Astrocyte (in vitro differentiated cells and primary cell): Measurements from ENCODE around the gene PLEKHG3. TPM values are rescaled to one million over a fixed set of nuclear protein-coding genes. Genes with fewer than 3 reads are reported as not detected.
A peak's percentile ranks its signal among the peaks of the same experiment; 100 is the strongest.

ENCODE experiments used
- DNase-seq: peaks from one replicate; pipeline ENCODE4 v3.0.0-alpha.2; 2010; ENCODE audit warnings: low read depth
- FAIRE-seq: peaks from 2 replicates; lab custom pipeline; 2011; peaks lifted over from hg19 to GRCh38; lab: Jason Lieb, UNC
- H2AFZ ChIP-seq: 2 replicates; pipeline ENCODE4 v1.6.0; 2012; ENCODE audit warnings: low read depth, low read length, inconsistent platforms
- H3K27ac ChIP-seq: 2 replicates; pipeline ENCODE4 v1.5.1; 2011; ENCODE audit warnings: low read depth, low read length, inconsistent platforms
- H3K27me3 ChIP-seq: 2 replicates; pipeline ENCODE4 v1.6.0; 2011; ENCODE audit warnings: low read length, inconsistent platforms; ENCODE audit not compliant: insufficient read depth
- H3K36me3 ChIP-seq: 2 replicates; pipeline ENCODE4 v1.5.1; 2011; ENCODE audit warnings: low read length, inconsistent platforms; ENCODE audit not compliant: insufficient read depth
- H3K4me1 ChIP-seq: 2 replicates; pipeline ENCODE4 v1.5.1; 2011; ENCODE audit warnings: low read length, inconsistent platforms; ENCODE audit not compliant: insufficient read depth
- H3K4me2 ChIP-seq: 2 replicates; pipeline ENCODE4 v1.6.0; 2012; ENCODE audit warnings: low read length, inconsistent platforms
- H3K4me3 ChIP-seq: 2 replicates; pipeline ENCODE4 v1.5.1; 2011; ENCODE audit warnings: low read depth, mild to moderate bottlenecking, low read length, inconsistent platforms; ENCODE audit not compliant: insufficient read depth
- H3K79me2 ChIP-seq: 2 replicates; pipeline ENCODE4 v1.6.0; 2012; ENCODE audit warnings: mild to moderate bottlenecking, low read length, inconsistent platforms; ENCODE audit not compliant: insufficient read depth
- H3K9ac ChIP-seq: 2 replicates; pipeline ENCODE4 v1.6.0; 2012; ENCODE audit warnings: mild to moderate bottlenecking, low read length, inconsistent platforms
- H3K9me3 ChIP-seq: 2 replicates; pipeline ENCODE4 v1.5.1; 2012; ENCODE audit warnings: low read depth, mild to moderate bottlenecking, low read length, inconsistent platforms; ENCODE audit not compliant: insufficient read depth
- H4K20me1 ChIP-seq: 2 replicates; pipeline ENCODE4 v1.6.0; 2012; ENCODE audit warnings: low read length, inconsistent platforms; ENCODE audit not compliant: insufficient read depth
- H3K27ac Mint-ChIP-seq: one replicate; pipeline ENCODE4 v1.8.0; 2021; ENCODE audit warnings: mild to moderate bottlenecking, mixed read lengths; ENCODE audit not compliant: unreplicated experiment
- H3K27me3 Mint-ChIP-seq: one replicate; pipeline ENCODE4 v1.8.0; 2021; ENCODE audit warnings: low read depth, mixed read lengths; ENCODE audit not compliant: unreplicated experiment
- H3K36me3 Mint-ChIP-seq: one replicate; pipeline ENCODE4 v1.8.0; 2021; ENCODE audit warnings: low read depth, mixed read lengths; ENCODE audit not compliant: unreplicated experiment
- H3K4me1 Mint-ChIP-seq: one replicate; pipeline ENCODE4 v1.8.0; 2021; ENCODE audit warnings: low read depth, mixed read lengths; ENCODE audit not compliant: unreplicated experiment
- H3K4me3 Mint-ChIP-seq: one replicate; pipeline ENCODE4 v1.8.0; 2021; ENCODE audit warnings: mild to moderate bottlenecking, moderate library complexity, mixed read lengths; ENCODE audit not compliant: unreplicated experiment
- H3K9me3 Mint-ChIP-seq: one replicate; pipeline ENCODE4 v1.8.0; 2021; ENCODE audit warnings: mild to moderate bottlenecking, mixed read lengths; ENCODE audit not compliant: unreplicated experiment
- CTCF ChIP-seq: IDR thresholded peaks from 2 replicates; pipeline ENCODE4 v1.5.1; 2011; ENCODE audit warnings: low read depth, mild to moderate bottlenecking, inconsistent platforms, low read length, moderate library complexity; ENCODE audit not compliant: insufficient read depth
- EZH2 ChIP-seq: IDR thresholded peaks from 2 replicates; pipeline ENCODE4 v1.6.1; 2012; ENCODE audit warnings: mild to moderate bottlenecking, low read length, inconsistent platforms; ENCODE audit not compliant: insufficient read depth
- total RNA-seq: library from RNA; stranded (reverse); gene quantifications from 2 replicates; pipeline ENCODE4 v1.2.1, GENCODE V29; 2021

The PLEKHG3 gene
- total RNA-seq, 1 donor from 2014 or later, result 98.6 TPM

- H3K27me3 Mint-ChIP-seq, result no peaks in the 10 kb centered on the region
- H3K27me3 ChIP-seq, result no peaks in the 10 kb centered on the region
- H3K4me1 Mint-ChIP-seq, result peaks cover 76% of the 10 kb centered on the region
- peaks cover 66% of the 10 kb centered on the region for H3K4me1 ChIP-seq
- H3K27ac Mint-ChIP-seq, result no peak overlapping the region
- DNase-seq (no peak), FAIRE-seq (no peak)
- H3K4me3 ChIP-seq, result no peak overlapping the region
- H3K79me2 ChIP-seq, result peaks cover 90% of the 10 kb centered on the region
- H3K27ac ChIP-seq, result peak overlapping the region; percentile 75
- H3K4me3 Mint-ChIP-seq, result no peak overlapping the region
- H3K9me3 ChIP-seq, result no peaks in the 10 kb centered on the region
- H3K36me3 Mint-ChIP-seq, result peaks cover 22% of the 10 kb centered on the region
- H3K9ac ChIP-seq, result peak overlapping the region; percentile 55
- no peaks in the 10 kb centered on the region for H3K36me3 ChIP-seq
- H3K4me2 ChIP-seq, result peak overlapping the region; percentile 58
- H2AFZ ChIP-seq, result no peak overlapping the region
- no peaks in the 10 kb centered on the region for H3K9me3 Mint-ChIP-seq
- no peak for TF ChIP-seq EZH2
- TF ChIP-seq CTCF, result no peak
- peaks cover 29% of the 10 kb centered on the region for H4K20me1 ChIP-seq
These were observed 17.7 kb downstream of the PLEKHG3 start for GRCh38 chr14:64721899-64722298.

- H3K27me3 Mint-ChIP-seq, result no peaks in the 10 kb centered on the region
- no peak overlapping the region for H3K4me3 Mint-ChIP-seq
- H3K27ac Mint-ChIP-seq, result no peak overlapping the region
- Histone ChIP-seq H3K9ac (no peak overlapping the region), H3K36me3 (peaks cover 3% of the 10 kb centered on the region), H3K4me1 (peaks cover 62% of the 10 kb centered on the region), H3K9me3 (no peaks in the 10 kb centered on the region), H3K4me3 (no peak overlapping the region), H3K27me3 (no peaks in the 10 kb centered on the region), H3K4me2 (no peak overlapping the region), H2AFZ (no peak overlapping the region), H3K79me2 (peaks cover 90% of the 10 kb centered on the region), H4K20me1 (peaks cover 32% of the 10 kb centered on the region), H3K27ac (no peak overlapping the region)
- H3K36me3 Mint-ChIP-seq, result peaks cover 20% of the 10 kb centered on the region
- TF ChIP-seq EZH2 (no peak), CTCF (no peak)
- peaks cover 70% of the 10 kb centered on the region for H3K4me1 Mint-ChIP-seq
- DNase-seq (no peak), FAIRE-seq (no peak)
- no peaks in the 10 kb centered on the region for H3K9me3 Mint-ChIP-seq
These were observed 18.7 kb downstream of the PLEKHG3 start for GRCh38 chr14:64722842-64723447.
